ENCODE data around the gene METTL23.
"Not testable (repeated sequence)": the region's sequence is repeated elsewhere in the genome, so short reads cannot be mapped to it uniquely, and the experiment has no call there.

Gene METTL23

GRCh38 chr17:76710863-76711611 lies 15.6 kb upstream of the METTL23 start, which contains the start of gene MXRA7:
TSS of gene MXRA7 (minus strand) at chr17:76710965. CDS start at chr17:76710946, 19 bp downstream.
- Histone ChIP-seq H3K4me2 (ENCODE audit: low read depth, low read length, poor library complexity, severe bottlenecking) (peak within 1 kb of the TSS; percentile 47), H3K4me3 (ENCODE audit: insufficient read depth, low read length, poor library complexity, severe bottlenecking) (no peak within 1 kb of the TSS), H3K9me2 (replicated peaks; ENCODE audit: insufficient read depth, low read length) (no peaks in the 10 kb centered on the region), H3K9me3 (ENCODE audit: insufficient read depth, low read length) (no peaks in the 10 kb centered on the region), H2AFZ (ENCODE audit: low read depth, low read length, severe bottlenecking) (no peak within 1 kb of the TSS), H3K27me3 (ENCODE audit: low read length) (no peaks in the 10 kb centered on the region), H3K79me2 (ENCODE audit: insufficient read depth, low read length) (no peaks in the 10 kb centered on the region), H3K9ac (ENCODE audit: low read length) (no peak within 1 kb of the TSS), H3F3A (ENCODE audit: insufficient read depth) (0 out of 2 replicates have a peak, but pooled peaks cover 4% of the 10 kb centered on the region), H3K36me3 (ENCODE audit: low read length) (no peaks in the 10 kb centered on the region), H3K27ac (ENCODE audit: low read depth, low read length) (no peak within 1 kb of the TSS), H4K20me1 (ENCODE audit: low read depth, low read length) (no peaks in the 10 kb centered on the region)
- no peak for TF ChIP-seq CTCF (IDR thresholded peaks at IDR 0.05; ENCODE audit: insufficient read depth, low read length, poor library complexity, severe bottlenecking)
- no peak for TF ChIP-seq EZH2phosphoT487 (conservative IDR thresholded peaks at IDR 0.05; ENCODE audit: low read length)

- H3K9me3 ChIP-seq (ENCODE audit: insufficient read depth, low read length); H4K20me1 ChIP-seq (ENCODE audit: low read depth, low read length); H3K27ac ChIP-seq (ENCODE audit: low read depth, low read length); H3K4me2 ChIP-seq (ENCODE audit: low read depth, low read length, poor library complexity, severe bottlenecking); H3F3A ChIP-seq (ENCODE audit: insufficient read depth); H3K4me3 ChIP-seq (ENCODE audit: insufficient read depth, low read length, poor library complexity, severe bottlenecking); H3K9me2 ChIP-seq (replicated peaks; ENCODE audit: insufficient read depth, low read length); H3K27me3 ChIP-seq (ENCODE audit: low read length); H3K9ac ChIP-seq (ENCODE audit: low read length); H3K79me2 ChIP-seq (ENCODE audit: insufficient read depth, low read length); H3K36me3 ChIP-seq (ENCODE audit: low read length); H2AFZ ChIP-seq (ENCODE audit: low read depth, low read length, severe bottlenecking): not testable (repeated sequence)
Measured at GRCh38 chr17:76712321-76712720, 14.3 kb upstream of the METTL23 start.

GRCh38 chr17:76713765-76714164 lies 12.9 kb upstream of the METTL23 start:
- H2AFZ ChIP-seq (ENCODE audit: low read depth, low read length, severe bottlenecking), result no peak overlapping the region
- no peak overlapping the region for H3K27ac ChIP-seq (ENCODE audit: low read depth, low read length)
- no peak for TF ChIP-seq CTCF (IDR thresholded peaks at IDR 0.05; ENCODE audit: insufficient read depth, low read length, poor library complexity, severe bottlenecking)
- TF ChIP-seq EZH2phosphoT487 (conservative IDR thresholded peaks at IDR 0.05; ENCODE audit: low read length), result no peak
- no peaks in the 10 kb centered on the region for H4K20me1 ChIP-seq (ENCODE audit: low read depth, low read length)
- H3F3A ChIP-seq (ENCODE audit: insufficient read depth), result 0 out of 2 replicates have a peak, but pooled peaks cover 4% of the 10 kb centered on the region
- H3K27me3 ChIP-seq (ENCODE audit: low read length), result no peaks in the 10 kb centered on the region
- no peak overlapping the region for H3K4me3 ChIP-seq (ENCODE audit: insufficient read depth, low read length, poor library complexity, severe bottlenecking)
- no peaks in the 10 kb centered on the region for H3K9me2 ChIP-seq (replicated peaks; ENCODE audit: insufficient read depth, low read length)
- no peaks in the 10 kb centered on the region for H3K9me3 ChIP-seq (ENCODE audit: insufficient read depth, low read length)
- H3K4me2 ChIP-seq (ENCODE audit: low read depth, low read length, poor library complexity, severe bottlenecking), result no peak overlapping the region
- no peaks in the 10 kb centered on the region for H3K79me2 ChIP-seq (ENCODE audit: insufficient read depth, low read length)
- H3K36me3 ChIP-seq (ENCODE audit: low read length), result no peaks in the 10 kb centered on the region
- no peak overlapping the region for H3K9ac ChIP-seq (ENCODE audit: low read length)

- no peaks in the 10 kb centered on the region for H3K27me3 ChIP-seq (ENCODE audit: low read length)
- H3K36me3 ChIP-seq (ENCODE audit: low read length), result no peaks in the 10 kb centered on the region
- TF ChIP-seq EZH2phosphoT487 (conservative IDR thresholded peaks at IDR 0.05; ENCODE audit: low read length) (no peak), CTCF (IDR thresholded peaks at IDR 0.05; ENCODE audit: insufficient read depth, low read length, poor library complexity, severe bottlenecking) (no peak)
- H3K9me3 ChIP-seq (ENCODE audit: insufficient read depth, low read length), result no peaks in the 10 kb centered on the region
- H3K9me2 ChIP-seq (replicated peaks; ENCODE audit: insufficient read depth, low read length), result no peaks in the 10 kb centered on the region
- no peak overlapping the region for H3K27ac ChIP-seq (ENCODE audit: low read depth, low read length)
- H3K9ac ChIP-seq (ENCODE audit: low read length), result no peak overlapping the region
- no peaks in the 10 kb centered on the region for H3K79me2 ChIP-seq (ENCODE audit: insufficient read depth, low read length)
- no peak overlapping the region for H2AFZ ChIP-seq (ENCODE audit: low read depth, low read length, severe bottlenecking)
- no peaks in the 10 kb centered on the region for H4K20me1 ChIP-seq (ENCODE audit: low read depth, low read length)
- no peak overlapping the region for H3K4me2 ChIP-seq (ENCODE audit: low read depth, low read length, poor library complexity, severe bottlenecking)
- 0 out of 2 replicates have a peak, but pooled peaks cover 4% of the 10 kb centered on the region for H3F3A ChIP-seq (ENCODE audit: insufficient read depth)
- H3K4me3 ChIP-seq (ENCODE audit: insufficient read depth, low read length, poor library complexity, severe bottlenecking), result no peak overlapping the region
Measured at GRCh38 chr17:76714336-76714735, 12.3 kb upstream of the METTL23 start.
